A673 (cell line): ENCODE results near the gene CPB1. TPM values are rescaled to one million over a fixed set of nuclear protein-coding genes. Genes with fewer than 3 reads are reported as not detected.

Experiments used
- BruUV-seq: library from RNA; stranded (reverse); fragments of 400-500 nt; replicated peaks from 2 replicates; lab custom pipeline; 2021; lab: Mats Ljungman, UMichigan
- CTCF ChIA-PET: fragments of 300-600 bp; sonication (Branson Sonifier 250); formaldehyde crosslinking; loops from one replicate; lab custom pipeline; 2022; ENCODE audit warnings: antibody characterized with exemption; lab: Charles Lee
- POLR2A ChIA-PET: fragments of 300-600 bp; sonication (Branson Sonifier 250); formaldehyde crosslinking; loops from one replicate; lab custom pipeline; 2022; ENCODE audit warnings: antibody characterized with exemption; ENCODE audit not compliant: low non-redundant PET; lab: Charles Lee
- DNase-seq: peaks from one replicate; pipeline ENCODE4 v3.0.0-alpha.2; 2015; ENCODE audit warnings: low spot score
- H3K27ac ChIP-seq: fragments of 200-600 bp; sonication (generic); 2 replicates; pipeline ENCODE4 v1.5.1; 2016; ENCODE audit warnings: mixed run types, low read depth, mild to moderate bottlenecking, mixed read lengths, antibody characterized with exemption, low read length; ENCODE audit not compliant: poor library complexity, severe bottlenecking
- H3K27me3 ChIP-seq: fragments of 200-600 bp; sonication (generic); replicated peaks from 2 replicates; pipeline ENCODE4 v1.6.1; 2017; ENCODE audit warnings: mixed run types, low read depth, mild to moderate bottlenecking, mixed read lengths, antibody characterized with exemption, low read length; ENCODE audit not compliant: insufficient read depth, poor library complexity
- H3K36me3 ChIP-seq: fragments of 200-600 bp; sonication (generic); 2 replicates; pipeline ENCODE4 v1.6.1; 2016; ENCODE audit warnings: mixed run types, mild to moderate bottlenecking, mixed read lengths, antibody characterized with exemption, low read length; ENCODE audit not compliant: insufficient read depth, poor library complexity, severe bottlenecking
- H3K4me1 ChIP-seq: fragments of 200-600 bp; sonication (generic); 2 replicates; pipeline ENCODE4 v1.6.1; 2017; ENCODE audit warnings: mixed run types, mild to moderate bottlenecking, mixed read lengths, antibody characterized with exemption, low read length; ENCODE audit not compliant: insufficient read depth, poor library complexity, severe bottlenecking
- H3K4me3 ChIP-seq: fragments of 200-600 bp; sonication (generic); 2 replicates; pipeline ENCODE4 v1.5.1; 2016; ENCODE audit warnings: low read depth, mixed run types, mild to moderate bottlenecking, mixed read lengths, low read length; ENCODE audit not compliant: poor library complexity, severe bottlenecking
- H3K9me3 ChIP-seq: fragments of 200-600 bp; sonication (generic); 2 replicates; pipeline ENCODE4 v1.6.1; 2016; ENCODE audit warnings: mixed run types, low read depth, mild to moderate bottlenecking, mixed read lengths, antibody characterized with exemption, low read length; ENCODE audit not compliant: poor library complexity, severe bottlenecking
- CTCF ChIP-seq: fragments of 300-800, 200-600 bp; sonication (generic); conservative IDR thresholded peaks from 2 replicates; pipeline ENCODE4 v1.5.1; 2017; ENCODE audit warnings: low read depth, mild to moderate bottlenecking, antibody characterized with exemption, low read length, moderate library complexity, mixed read lengths
- EZH2 ChIP-seq: fragments of 200-600 bp; sonication (generic); IDR thresholded peaks from 2 replicates; pipeline ENCODE4 v1.6.1; 2017; ENCODE audit warnings: borderline replicate concordance, low read depth, mild to moderate bottlenecking, mixed read lengths, antibody characterized with exemption, low read length; ENCODE audit not compliant: poor library complexity, severe bottlenecking
- intact Hi-C: fragments of 100-400 bp; cut with micrococcal nuclease; formaldehyde crosslinking; loops from one replicate; pipeline ENCODE4 v1.10.0; 2022; ENCODE audit not compliant: unreplicated experiment
- total RNA-seq: library from RNA; stranded (reverse); gene quantifications from 2 replicates; pipeline ENCODE4 v1.2.3, GENCODE V29; 2021

CPB1 gene
- total RNA-seq, 1 experiment from 2014 or later: not detected

GRCh38 chr3:148866261-148866660 is 38.6 kb downstream of the CPB1 start:
- no peak overlapping the region for H3K27ac ChIP-seq
- no peak for TF ChIP-seq EZH2
- TF ChIP-seq CTCF: no peak
- no peaks in the 10 kb centered on the region for H3K36me3 ChIP-seq
- CTCF ChIA-PET: no interaction called here
- POLR2A ChIA-PET: no interaction called here
- DNase-seq: no peak
- no peak overlapping the region for H3K4me3 ChIP-seq
- BruUV-seq: no TSS peak
- H3K27me3 ChIP-seq: no peaks in the 10 kb centered on the region
- H3K9me3 ChIP-seq: no peaks in the 10 kb centered on the region
- no peaks in the 10 kb centered on the region for H3K4me1 ChIP-seq
- intact Hi-C loops: loop anchor here (10.0 kb wide), 1 partner anchor 481 kb away; no protein-coding TSS in a partner anchor

- ChIA-PET POLR2A (no interaction called here), CTCF (no interaction called here)
- DNase-seq: no peak
- no peaks in the 10 kb centered on the region for H3K36me3 ChIP-seq
- H3K27ac ChIP-seq: no peak overlapping the region
- H3K9me3 ChIP-seq: no peaks in the 10 kb centered on the region
- TF ChIP-seq CTCF: no peak
- TF ChIP-seq EZH2: no peak
- no peaks in the 10 kb centered on the region for H3K4me1 ChIP-seq
- H3K27me3 ChIP-seq: no peaks in the 10 kb centered on the region
- intact Hi-C loops: no loop called here
- no TSS peak for BruUV-seq
- H3K4me3 ChIP-seq: no peak overlapping the region
Observed at GRCh38 chr3:148873270-148873927, 45.8 kb downstream of the CPB1 start.

- DNase-seq: no peak
- H3K27me3 ChIP-seq: no peaks in the 10 kb centered on the region
- intact Hi-C loops: no loop called here
- no TSS peak for BruUV-seq
- no peak overlapping the region for H3K27ac ChIP-seq
- TF ChIP-seq EZH2: no peak
- no peak for TF ChIP-seq CTCF
- no peaks in the 10 kb centered on the region for H3K9me3 ChIP-seq
- H3K4me1 ChIP-seq: no peaks in the 10 kb centered on the region
- ChIA-PET POLR2A (no interaction called here), CTCF (no interaction called here)
- H3K4me3 ChIP-seq: no peak overlapping the region
- no peaks in the 10 kb centered on the region for H3K36me3 ChIP-seq
Observed at GRCh38 chr3:148873977-148874376, 46.4 kb downstream of the CPB1 start.
